HL-60 (cell line): Measurements from ENCODE around the gene FEM1A.
"Not testable (repeated sequence)": the region's sequence is repeated elsewhere in the genome, so short reads cannot be mapped to it uniquely, and the experiment has no call there.

Source experiments
- DNase-seq, 2 experiments: peaks; one replicate each; pipeline ENCODE4 v3.0.0-alpha.2; 2010 to 2020; ENCODE audit warnings: low read depth in 1 of 2, low spot score in 1 of 2
- H3K27ac ChIP-seq: fragments of 250-450 bp; sonication (Bioruptor Pico); replicated peaks from 2 replicates; pipeline ENCODE4 v1.5.1; 2020; ENCODE audit warnings: mild to moderate bottlenecking, moderate library complexity
- H3K27me3 ChIP-seq: fragments of 250-450 bp; sonication (Bioruptor Pico); 2 replicates; pipeline ENCODE4 v1.5.1; 2021; ENCODE audit warnings: mild to moderate bottlenecking, moderate library complexity; ENCODE audit not compliant: insufficient read depth, poor library complexity, severe bottlenecking
- H3K4me3 ChIP-seq: replicated peaks from 2 replicates; pipeline ENCODE4 v1.5.1; 2011; ENCODE audit warnings: mild to moderate bottlenecking, control low read depth, low read length; ENCODE audit not compliant: insufficient read depth
- CTCF ChIP-seq: IDR thresholded peaks from one replicate; pipeline ENCODE4 v1.5.1; 2011; ENCODE audit warnings: low read length, control low read depth, inconsistent platforms; ENCODE audit not compliant: insufficient read depth
- GABPA ChIP-seq: IDR thresholded peaks from 2 replicates; pipeline ENCODE4 v1.6.1; 2012; ENCODE audit warnings: low read depth
- POLR2AphosphoS5 ChIP-seq: IDR thresholded peaks from 2 replicates; pipeline ENCODE4 v1.6.1; 2012; ENCODE audit warnings: low read depth
- REST ChIP-seq: IDR thresholded peaks from 2 replicates; pipeline ENCODE4 v1.6.1; 2012; ENCODE audit warnings: low read depth; ENCODE audit not compliant: insufficient replicate concordance
- SPI1 ChIP-seq: IDR thresholded peaks from 2 replicates; pipeline ENCODE4 v1.6.1; 2012; ENCODE audit warnings: low read depth, mild to moderate bottlenecking, borderline replicate concordance

Gene FEM1A

GRCh38 chr19:4780860-4781259 is 10.7 kb upstream of the FEM1A start:
- DNase-seq: no peak
- no peak for TF ChIP-seq SPI1
- no peak for TF ChIP-seq REST
- no peak for TF ChIP-seq GABPA
- no peak for TF ChIP-seq CTCF
- no peak for TF ChIP-seq POLR2AphosphoS5
- no peak overlapping the region for H3K4me3 ChIP-seq
- H3K27me3 ChIP-seq: no peaks in the 10 kb centered on the region
- no peak overlapping the region for H3K27ac ChIP-seq

GRCh38 chr19:4781801-4782200 is 9.7 kb upstream of the FEM1A start:
- peaks cover 3% of the 10 kb centered on the region for H3K27me3 ChIP-seq
- TF ChIP-seq POLR2AphosphoS5 (no peak), CTCF (no peak), SPI1 (no peak), REST (no peak), GABPA (no peak)
- H3K27ac ChIP-seq: no peak overlapping the region
- no peak overlapping the region for H3K4me3 ChIP-seq
- no peak for DNase-seq

- not testable (repeated sequence) for H3K27me3 ChIP-seq, H3K4me3 ChIP-seq, DNase-seq, H3K27ac ChIP-seq
Observed at GRCh38 chr19:4786412-4787016, 5.0 kb upstream of the FEM1A start.

- Histone ChIP-seq H3K27ac (peak overlapping the region; percentile 96), H3K4me3 (peak overlapping the region; percentile 89)
- H3K27me3 ChIP-seq, DNase-seq: not testable (repeated sequence)
Observed at GRCh38 chr19:4792019-4792865, 708 bp downstream of the FEM1A start.

- not testable (repeated sequence) for H3K27me3 ChIP-seq, DNase-seq
- Histone ChIP-seq H3K4me3 (peak overlapping the region; percentile 89), H3K27ac (peak overlapping the region; percentile 96)
Observed at GRCh38 chr19:4792866-4793195, 1.3 kb downstream of the FEM1A start.

GRCh38 chr19:4793278-4793677 is 1.7 kb downstream of the FEM1A start:
- not testable (repeated sequence) for DNase-seq, H3K27me3 ChIP-seq, H3K27ac ChIP-seq
- peak overlapping the region; percentile 89 for H3K4me3 ChIP-seq
